Naive thymus-derived CD4-positive, alpha-beta T cell (primary cell): ENCODE results near the gene MAP3K19. TPM values are rescaled to one million over a fixed set of nuclear protein-coding genes. Genes with fewer than 3 reads are reported as not detected.
A peak's percentile ranks its signal among the peaks of the same experiment; 100 is the strongest.

Experiments
- ATAC-seq: fragments of 150-1000 bp; cut with Tn5 transposase; 2 replicates; pipeline ENCODE4 v1.10.0; 2021; ENCODE audit warnings: mild to moderate bottlenecking, moderate library complexity
- CTCF ChIA-PET: fragments of 350-600 bp; sonication (Branson Sonifier 250); formaldehyde crosslinking; loops from one replicate; lab custom pipeline; 2021; ENCODE audit warnings: antibody characterized with exemption; lab: Charles Lee
- POLR2A ChIA-PET: fragments of 350-600 bp; sonication (Branson Sonifier 250); formaldehyde crosslinking; loops from one replicate; lab custom pipeline; 2021; ENCODE audit warnings: antibody characterized with exemption, inconsistent platforms; lab: Charles Lee
- DNase-seq, 9 donors: peaks; one replicate each; pipeline versions ENCODE4 v3.0.0 to v3.0.0-alpha.2; 2020 to 2022; ENCODE audit warnings: mixed read lengths in 1 of 9
- H3K27ac ChIP-seq: one replicate; pipeline ENCODE4 v1.7.0; 2013; ENCODE audit warnings: mild to moderate bottlenecking, low read depth, low read length, moderate library complexity
- H3K27me3 ChIP-seq, 2 donors: one replicate each; pipeline ENCODE4 v1.7.0; 2013; ENCODE audit warnings: low read length in 2 of 2, mild to moderate bottlenecking in 2 of 2, moderate library complexity in 2 of 2; ENCODE audit not compliant: control insufficient read depth in 2 of 2, insufficient read depth in 2 of 2
- H3K36me3 ChIP-seq, 3 experiments: 1 replicate in 2 of 3; 2 replicates in 1 of 3; pipeline ENCODE4 v1.7.0; 2013; ENCODE audit warnings: low read length in 3 of 3, mild to moderate bottlenecking in 3 of 3, moderate library complexity in 1 of 3; ENCODE audit not compliant: insufficient read depth in 3 of 3, control insufficient read depth in 2 of 3
- H3K4me1 ChIP-seq, 2 donors: one replicate each; pipeline ENCODE4 v1.7.0; 2013; ENCODE audit warnings: low read length in 2 of 2, mild to moderate bottlenecking in 2 of 2, moderate library complexity in 1 of 2; ENCODE audit not compliant: control insufficient read depth in 2 of 2, insufficient read depth in 2 of 2
- H3K4me3 ChIP-seq: 2 replicates; pipeline ENCODE4 v1.7.0; 2013; ENCODE audit warnings: mild to moderate bottlenecking, low read length
- H3K9me3 ChIP-seq, 3 experiments: 1 replicate in 2 of 3; 2 replicates in 1 of 3; pipeline ENCODE4 v1.7.0; 2013; ENCODE audit warnings: low read length in 3 of 3; ENCODE audit not compliant: control insufficient read depth in 2 of 3
- H3K27ac Mint-ChIP-seq, 9 donors: one replicate each; pipeline ENCODE4 v1.8.0; 2020 to 2022; ENCODE audit warnings: mixed read lengths in 9 of 9, mild to moderate bottlenecking in 8 of 9, moderate library complexity in 5 of 9, inconsistent platforms in 2 of 9
- H3K27me3 Mint-ChIP-seq, 5 donors: one replicate each; pipeline ENCODE4 v1.8.0; 2021 to 2022; ENCODE audit warnings: mixed read lengths in 5 of 5, mild to moderate bottlenecking in 1 of 5
- H3K36me3 Mint-ChIP-seq, 5 donors: one replicate each; pipeline ENCODE4 v1.8.0; 2020 to 2022; ENCODE audit warnings: mixed read lengths in 5 of 5, mild to moderate bottlenecking in 3 of 5, inconsistent platforms in 1 of 5
- H3K4me1 Mint-ChIP-seq, 7 donors: one replicate each; pipeline ENCODE4 v1.8.0; 2020 to 2022; ENCODE audit warnings: mixed read lengths in 7 of 7, mild to moderate bottlenecking in 3 of 7, inconsistent platforms in 1 of 7
- H3K4me3 Mint-ChIP-seq, 10 donors: one replicate each; pipeline ENCODE4 v1.8.0; 2020 to 2022; ENCODE audit warnings: mild to moderate bottlenecking in 10 of 10, mixed read lengths in 10 of 10, moderate library complexity in 6 of 10, inconsistent platforms in 2 of 10
- H3K9me3 Mint-ChIP-seq, 11 donors: one replicate each; pipeline ENCODE4 v1.8.0; 2020 to 2022; ENCODE audit warnings: mixed read lengths in 11 of 11, mild to moderate bottlenecking in 4 of 11, inconsistent platforms in 1 of 11, moderate library complexity in 1 of 11
- intact Hi-C, 2 donors: fragments of 100-400 bp; cut with micrococcal nuclease; formaldehyde crosslinking; loops; one replicate each; pipeline ENCODE4 v1.15.1; 2023
- polyA plus RNA-seq, 2 donors: library from polyadenylated mRNA; unstranded; fragments of 300-500 nt; fragmentation: Illumina TruSeq; gene quantifications; one replicate each; pipeline ENCODE4 v1.2.3, GENCODE V29; 2021
- total RNA-seq, 6 experiments: library from RNA in 5 of 6; stranded (reverse) in 5 of 6; gene quantifications; 1 replicate in 5 of 6; 2 replicates in 1 of 6; pipeline ENCODE4 v1.2.3 and lab custom pipeline; 2021 to 2026

The MAP3K19 gene
- total and polyA plus RNA-seq, 7 experiments from 2014 or later = 0.64 TPM; not detected in 6

- ChIA-PET CTCF (interaction anchor here (0.7 to 2.3 kb wide), 6 partner anchors 574 to 703 kb away, joined by 3 to 15 read pairs (median 4); no protein-coding TSS in a partner anchor), POLR2A (no interaction called here)
- H3K36me3 Mint-ChIP-seq = no peaks in the 10 kb centered on the region
- no peak overlapping the region for H3K4me3 Mint-ChIP-seq
- Histone ChIP-seq H3K36me3 (no peaks in the 10 kb centered on the region), H3K27me3 (no peaks in the 10 kb centered on the region), H3K4me1 (no peaks in the 10 kb centered on the region), H3K4me3 (no peak overlapping the region), H3K9me3 (no peaks in the 10 kb centered on the region), H3K27ac (no peak overlapping the region)
- DNase-seq = no peak
- H3K4me1 Mint-ChIP-seq = peaks cover 0 to 12% (median 5%) of the 10 kb centered on the region in 7 donors
- intact Hi-C loops = loop anchor here (2.0 to 10.0 kb wide), 4 partner anchors 47 to 595 kb away; partner anchors contain the start of genes R3HDM1 (in 1 of the 2), RAB3GAP1 (in 1 of the 2) and ZRANB3 (in 1 of the 2)
- ATAC-seq = no peak
- H3K27me3 Mint-ChIP-seq = peaks cover 6 to 16% (median 13%) of the 10 kb centered on the region in 5 donors
- no peak overlapping the region for H3K27ac Mint-ChIP-seq
- H3K9me3 Mint-ChIP-seq = no peaks in the 10 kb centered on the region
These were observed 41.5 kb downstream of the MAP3K19 start for GRCh38 chr2:135005753-135006152.

DNA sequence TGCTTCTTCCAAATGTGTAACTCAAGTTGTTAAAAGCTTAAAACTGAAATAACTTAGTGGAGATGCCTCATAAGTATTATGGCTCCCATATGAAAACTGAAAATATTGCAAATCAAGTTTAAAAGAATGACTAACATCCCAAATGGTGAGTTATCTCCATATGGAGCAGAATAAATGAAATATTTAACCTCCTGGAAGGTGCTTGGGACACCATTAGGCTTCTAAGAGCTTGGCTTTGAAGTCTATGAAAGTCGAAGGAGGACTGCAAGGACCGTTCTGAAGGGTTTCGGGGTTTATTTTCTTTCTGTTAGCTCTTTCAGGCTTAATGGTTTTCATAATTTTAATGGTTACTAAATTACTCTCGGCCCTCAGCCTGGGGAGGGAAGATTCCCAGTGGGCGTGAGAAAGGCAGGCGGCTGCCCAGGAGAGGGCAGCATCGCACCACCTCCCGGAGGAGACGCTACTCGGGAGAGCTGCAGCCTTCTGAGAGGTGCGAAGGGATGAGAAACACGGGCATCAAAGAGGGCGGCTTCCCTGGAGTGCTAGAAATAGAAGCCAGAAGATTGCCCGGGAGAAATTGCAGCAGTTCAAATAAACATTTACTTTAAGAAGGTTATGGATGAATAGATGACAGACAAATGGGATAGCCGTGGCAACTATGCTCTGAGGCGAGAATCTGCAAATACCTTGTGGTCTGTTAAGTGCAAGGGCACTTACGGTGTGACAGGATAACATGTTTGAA lies 43.1 kb downstream of the MAP3K19 start:
- Mint-ChIP-seq H3K9me3 (no peaks in the 10 kb centered on the region), H3K4me1 (peaks cover 0 to 8% (median 5%) of the 10 kb centered on the region in 7 donors), H3K36me3 (no peaks in the 10 kb centered on the region), H3K27ac (no peak overlapping the region), H3K4me3 (peak overlapping the region in 3 of 10 donors; percentile 17 to 63 (median 21)), H3K27me3 (peaks cover 6 to 22% (median 13%) of the 10 kb centered on the region in 5 donors)
- no peak overlapping the region for H3K27ac ChIP-seq
- no peak overlapping the region for H3K4me3 ChIP-seq
- DNase-seq (peak; percentile 32 to 76 (median 62)), ATAC-seq (peak; percentile 92)
- no peaks in the 10 kb centered on the region for H3K4me1 ChIP-seq
- POLR2A ChIA-PET = interaction anchor here (0.7 to 1.3 kb wide), 2 partner anchors 526 to 706 kb away, joined by 3 read pairs; partner anchors contain the start of gene ZRANB3
- CTCF ChIA-PET = interaction anchor here (0.6 to 2.3 kb wide), 19 partner anchors 9 to 794 kb away, joined by 3 to 24 read pairs (median 4); partner anchors contain the start of genes R3HDM1 and ZRANB3
- H3K36me3 ChIP-seq = no peaks in the 10 kb centered on the region
- H3K9me3 ChIP-seq = no peaks in the 10 kb centered on the region
- intact Hi-C loops = loop anchor here (1.0 to 10.0 kb wide), 8 partner anchors 49 to 793 kb away; partner anchors contain the start of genes R3HDM1 (in 2 of the 2), ZRANB3 (in 2 of the 2) and RAB3GAP1 (in 1 of the 2)
- no peaks in the 10 kb centered on the region for H3K27me3 ChIP-seq

- Histone ChIP-seq H3K36me3 (no peaks in the 10 kb centered on the region), H3K27ac (no peak overlapping the region), H3K27me3 (no peaks in the 10 kb centered on the region), H3K4me1 (no peaks in the 10 kb centered on the region), H3K4me3 (no peak overlapping the region), H3K9me3 (no peaks in the 10 kb centered on the region)
- POLR2A ChIA-PET = no interaction called here
- Mint-ChIP-seq H3K9me3 (no peaks in the 10 kb centered on the region), H3K4me3 (no peak overlapping the region), H3K27me3 (peaks cover 6 to 20% (median 13%) of the 10 kb centered on the region in 5 donors), H3K36me3 (no peaks in the 10 kb centered on the region), H3K4me1 (peaks cover 0 to 8% (median 5%) of the 10 kb centered on the region in 7 donors), H3K27ac (no peak overlapping the region)
- CTCF ChIA-PET = interaction anchor here (1.1 to 2.3 kb wide), 3 partner anchors 707 to 796 kb away, joined by 3 to 24 read pairs (median 8); no protein-coding TSS in a partner anchor
- ATAC-seq = no peak
- intact Hi-C loops = loop anchor here (5.0 to 10.0 kb wide), 2 partner anchors 112 to 529 kb away; partner anchors contain the start of genes R3HDM1 (in 1 of the 2) and ZRANB3 (in 1 of the 2)
- no peak for DNase-seq
These were observed 44.4 kb downstream of the MAP3K19 start for GRCh38 chr2:135002836-135003235.

DNA sequence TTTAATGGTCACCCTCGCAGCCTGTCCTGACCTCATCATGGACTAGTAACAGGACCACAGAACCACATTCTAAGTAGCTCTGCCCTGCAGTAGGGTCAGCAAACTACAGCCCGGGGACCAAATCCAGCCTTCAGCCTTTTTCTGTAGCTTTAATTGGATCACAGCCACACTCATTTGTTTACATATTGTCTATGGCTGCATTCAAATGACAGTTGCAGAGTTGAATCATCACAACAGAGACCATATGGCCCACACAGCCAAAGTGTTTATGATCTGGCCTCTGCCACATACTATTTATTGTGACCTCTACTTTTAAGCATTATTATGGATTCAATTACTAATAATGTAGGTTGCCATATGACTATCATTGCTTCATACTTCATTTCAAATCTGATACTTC lies 47.7 kb downstream of the MAP3K19 start:
- ATAC-seq (no peak), DNase-seq (no peak)
- Histone ChIP-seq H3K27ac (no peak overlapping the region), H3K9me3 (no peaks in the 10 kb centered on the region), H3K4me3 (no peak overlapping the region), H3K36me3 (no peaks in the 10 kb centered on the region), H3K27me3 (no peaks in the 10 kb centered on the region), H3K4me1 (no peaks in the 10 kb centered on the region)
- Mint-ChIP-seq H3K4me1 (peaks cover 0 to 5% (median 4%) of the 10 kb centered on the region in 7 donors), H3K4me3 (no peak overlapping the region), H3K9me3 (no peaks in the 10 kb centered on the region), H3K27ac (no peak overlapping the region), H3K36me3 (no peaks in the 10 kb centered on the region), H3K27me3 (peaks cover 3 to 13% (median 4%) of the 10 kb centered on the region in 5 donors)
- ChIA-PET CTCF (interaction anchor here (1.6 kb wide), 1 partner anchor 11 kb away, joined by 3 read pairs; no protein-coding TSS in a partner anchor), POLR2A (no interaction called here)
- intact Hi-C loops = no loop called here

GRCh38 chr2:134988994-134989605 lies 58.1 kb downstream of the MAP3K19 start:
- Mint-ChIP-seq H3K36me3 (peaks cover 0 to 3% (median 2%) of the 10 kb centered on the region in 5 donors), H3K4me3 (no peak overlapping the region), H3K27ac (no peak overlapping the region), H3K4me1 (no peaks in the 10 kb centered on the region), H3K27me3 (peaks cover 0 to 22% (median 14%) of the 10 kb centered on the region in 5 donors), H3K9me3 (peaks cover 0 to 15% (median 3%) of the 10 kb centered on the region in 11 donors)
- ChIA-PET POLR2A (no interaction called here), CTCF (interaction anchor here (0.5 to 2.6 kb wide), 12 partner anchors 10 to 930 kb away, joined by 3 to 18 read pairs (median 4); no protein-coding TSS in a partner anchor)
- Histone ChIP-seq H3K27ac (no peak overlapping the region), H3K4me1 (no peaks in the 10 kb centered on the region), H3K27me3 (no peaks in the 10 kb centered on the region), H3K9me3 (no peaks in the 10 kb centered on the region), H3K36me3 (no peaks in the 10 kb centered on the region), H3K4me3 (no peak overlapping the region)
- intact Hi-C loops = loop anchor here (1.0 to 5.0 kb wide), 7 partner anchors 483 to 1395 kb away; no protein-coding TSS in a partner anchor
- DNase-seq (peak in 5 of 9 donors; percentile 13 to 35 (median 23)), ATAC-seq (no peak)

GRCh38 chr2:134985061-134985460 lies 62.2 kb downstream of the MAP3K19 start:
- DNase-seq (no peak), ATAC-seq (no peak)
- H3K4me3 Mint-ChIP-seq = no peak overlapping the region
- CTCF ChIA-PET = interaction anchor here (0.7 kb wide), 1 partner anchor 813 kb away, joined by 3 read pairs; no protein-coding TSS in a partner anchor
- intact Hi-C loops = loop anchor here (5.0 kb wide), 3 partner anchors 487 to 812 kb away; no protein-coding TSS in a partner anchor
- H3K9me3 Mint-ChIP-seq = peaks cover 0 to 20% (median 7%) of the 10 kb centered on the region in 11 donors
- Histone ChIP-seq H3K36me3 (no peaks in the 10 kb centered on the region), H3K4me3 (no peak overlapping the region), H3K9me3 (no peaks in the 10 kb centered on the region), H3K4me1 (no peaks in the 10 kb centered on the region), H3K27ac (no peak overlapping the region), H3K27me3 (no peaks in the 10 kb centered on the region)
- POLR2A ChIA-PET = no interaction called here
- H3K4me1 Mint-ChIP-seq = peaks cover 0 to 8% (median 0%) of the 10 kb centered on the region in 7 donors
- H3K27me3 Mint-ChIP-seq = peaks cover 4 to 20% (median 10%) of the 10 kb centered on the region in 5 donors
- H3K27ac Mint-ChIP-seq = no peak overlapping the region
- peaks cover 0 to 11% (median 4%) of the 10 kb centered on the region in 5 donors for H3K36me3 Mint-ChIP-seq
